Small intestine (tissue), 7 donors: ENCODE data around the gene LRRC3. TPM values are rescaled to one million over a fixed set of nuclear protein-coding genes. Genes with fewer than 3 reads are reported as not detected.

ENCODE experiments used
- DNase-seq, 2 donors: peaks; one replicate each; pipeline versions ENCODE4 v3.0.0 to v3.0.0-alpha.2; 2013
- FAIRE-seq: peaks from 2 replicates; lab custom pipeline; 2012; peaks lifted over from hg19 to GRCh38; lab: Jason Lieb, UNC
- H3K27ac ChIP-seq, 3 donors: one replicate each; pipeline ENCODE4 v1.5.1; 2013; ENCODE audit warnings: low read length in 2 of 3, mild to moderate bottlenecking in 2 of 3, control low read depth in 1 of 3, inconsistent platforms in 1 of 3, low read depth in 1 of 3, moderate library complexity in 1 of 3
- H3K27me3 ChIP-seq, 3 donors: one replicate each; pipeline ENCODE4 v1.6.1; 2013; ENCODE audit warnings: low read length in 3 of 3, inconsistent platforms in 1 of 3; ENCODE audit not compliant: control insufficient read depth in 3 of 3, insufficient read depth in 3 of 3
- H3K36me3 ChIP-seq, 3 donors: one replicate each; pipeline ENCODE4 v1.6.1; 2013; ENCODE audit warnings: low read length in 3 of 3, inconsistent platforms in 1 of 3, low read depth in 1 of 3, mild to moderate bottlenecking in 1 of 3, moderate library complexity in 1 of 3; ENCODE audit not compliant: control insufficient read depth in 3 of 3, insufficient read depth in 2 of 3
- H3K4me1 ChIP-seq, 3 donors: one replicate each; pipeline ENCODE4 v1.6.1; 2013; ENCODE audit warnings: low read length in 2 of 3, inconsistent platforms in 1 of 3, low read depth in 1 of 3, mild to moderate bottlenecking in 1 of 3, moderate library complexity in 1 of 3; ENCODE audit not compliant: control insufficient read depth in 3 of 3, insufficient read depth in 2 of 3
- H3K4me3 ChIP-seq, 3 donors: one replicate each; pipeline ENCODE4 v1.5.1; 2013; ENCODE audit warnings: low read length in 3 of 3, control low read depth in 1 of 3, inconsistent platforms in 1 of 3, low read depth in 1 of 3, mild to moderate bottlenecking in 1 of 3, moderate library complexity in 1 of 3
- H3K9me3 ChIP-seq, 2 donors: one replicate each; pipeline ENCODE4 v1.6.1; 2013; ENCODE audit warnings: low read depth in 1 of 2, low read length in 1 of 2; ENCODE audit not compliant: control insufficient read depth in 2 of 2, insufficient read depth in 1 of 2
- WGBS, 3 donors: extraction: QIAGEN DNeasy Blood & Tissue Kit; methylation state at CpG; one replicate each; pipeline ENCODE4 v1.1.7; 2013; 5-methylcytosine and 5-hydroxymethylcytosine counted together
- polyA plus RNA-seq, 4 donors: library from polyadenylated mRNA; stranded (reverse) in 3 of 4; unstranded in 1 of 4; fragments of 200-250 nt in 3 of 4; fragments of 120-200 nt in 1 of 4; gene quantifications; one replicate each; pipeline versions ENCODE4 v1.2.1 to v1.2.3, GENCODE V29; 2013
- donor health status: healthy with polysubstance abuse.
- donor health status: control.
- donor health status: control.
- donor health status: Bipolar disorder and iron deficiency.
- donor health status: healthy.

The LRRC3 gene
- polyA plus RNA-seq, 4 donors = 0.22 to 17.3 (median 1.3) TPM

GRCh38 chr21:44495611-44496563 is 40.6 kb downstream of the LRRC3 start:
- FAIRE-seq (no peak), DNase-seq (no peak)
- Histone ChIP-seq H3K27ac (no peak overlapping the region), H3K4me3 (no peak overlapping the region), H3K9me3 (peaks cover 0 to 11% of the 10 kb centered on the region in 2 donors), H3K36me3 (no peaks in the 10 kb centered on the region), H3K4me1 (peaks cover 0 to 13% (median 3%) of the 10 kb centered on the region in 3 donors), H3K27me3 (no peaks in the 10 kb centered on the region)
- 87 to 95% (median 94%) methylated on average over 15 to 16 of the region's 16 CpGs for WGBS, 3 donors

GRCh38 chr21:44496564-44497550 is 41.5 kb downstream of the LRRC3 start:
- FAIRE-seq = no peak
- H3K36me3 ChIP-seq = no peaks in the 10 kb centered on the region
- no peaks in the 10 kb centered on the region for H3K27me3 ChIP-seq
- no peak for DNase-seq
- H3K4me1 ChIP-seq = peaks cover 0 to 13% (median 3%) of the 10 kb centered on the region in 3 donors
- peaks cover 0 to 11% of the 10 kb centered on the region in 2 donors for H3K9me3 ChIP-seq
- WGBS, 3 donors = 61 to 68% (median 68%) methylated on average over 27 of the region's 27 CpGs
- no peak overlapping the region for H3K4me3 ChIP-seq
- H3K27ac ChIP-seq = no peak overlapping the region

- no peak overlapping the region for H3K4me3 ChIP-seq
- H3K9me3 ChIP-seq = peaks cover 0 to 9% of the 10 kb centered on the region in 2 donors
- no peak overlapping the region for H3K27ac ChIP-seq
- FAIRE-seq (no peak), DNase-seq (peak; percentile 43 to 74)
- no peaks in the 10 kb centered on the region for H3K36me3 ChIP-seq
- peaks cover 0 to 13% (median 3%) of the 10 kb centered on the region in 3 donors for H3K4me1 ChIP-seq
- 16 to 51% (median 30%) methylated on average over 6 of the region's 6 CpGs for WGBS, 3 donors
- H3K27me3 ChIP-seq = no peaks in the 10 kb centered on the region
Measured at GRCh38 chr21:44497703-44498126, 42.4 kb downstream of the LRRC3 start.

- H3K27me3 ChIP-seq = no peaks in the 10 kb centered on the region
- FAIRE-seq (no peak), DNase-seq (no peak)
- WGBS, 3 donors = 17 to 55% (median 31%) methylated on average over 27 of the region's 27 CpGs
- peaks cover 0 to 13% (median 3%) of the 10 kb centered on the region in 3 donors for H3K4me1 ChIP-seq
- peak overlapping the region in 2 of 3 donors; percentile 25 to 37 for H3K27ac ChIP-seq
- H3K9me3 ChIP-seq = peaks cover 0 to under 1% of the 10 kb centered on the region in 2 donors
- H3K4me3 ChIP-seq = no peak overlapping the region
- no peaks in the 10 kb centered on the region for H3K36me3 ChIP-seq
Measured at GRCh38 chr21:44498280-44499210, 43.2 kb downstream of the LRRC3 start.

- WGBS, 3 donors = 14 to 57% (median 50%) methylated on average over 18 of the region's 18 CpGs
- Histone ChIP-seq H3K9me3 (no peaks in the 10 kb centered on the region), H3K36me3 (no peaks in the 10 kb centered on the region), H3K27me3 (no peaks in the 10 kb centered on the region), H3K4me3 (no peak overlapping the region), H3K27ac (no peak overlapping the region), H3K4me1 (peaks cover 0 to 13% (median 3%) of the 10 kb centered on the region in 3 donors)
- DNase-seq (peak in 1 of 2 donors; percentile 47), FAIRE-seq (no peak)
Measured at GRCh38 chr21:44499211-44499560, 43.9 kb downstream of the LRRC3 start.

- no peak overlapping the region for H3K4me3 ChIP-seq
- no peak overlapping the region for H3K27ac ChIP-seq
- H3K27me3 ChIP-seq = no peaks in the 10 kb centered on the region
- FAIRE-seq (no peak), DNase-seq (no peak)
- no peaks in the 10 kb centered on the region for H3K9me3 ChIP-seq
- no peaks in the 10 kb centered on the region for H3K36me3 ChIP-seq
- 76 to 86% (median 78%) methylated on average over 21 to 23 of the region's 23 CpGs for WGBS, 3 donors
- H3K4me1 ChIP-seq = peaks cover 0 to 13% (median 3%) of the 10 kb centered on the region in 3 donors
Measured at GRCh38 chr21:44499631-44500030, 44.3 kb downstream of the LRRC3 start.

GRCh38 chr21:44500111-44500510 is 44.8 kb downstream of the LRRC3 start:
- DNase-seq = no peak
- Histone ChIP-seq H3K9me3 (no peaks in the 10 kb centered on the region), H3K27ac (no peak overlapping the region), H3K4me1 (peaks cover 0 to 13% (median 3%) of the 10 kb centered on the region in 3 donors), H3K4me3 (no peak overlapping the region), H3K27me3 (no peaks in the 10 kb centered on the region), H3K36me3 (no peaks in the 10 kb centered on the region)
- FAIRE-seq = no peak
- 46 to 77% (median 62%) methylated on average over 19 of the region's 19 CpGs for WGBS, 3 donors
